H4 (cell line): ENCODE measurements around the gene MAP3K19. TPM values are rescaled to one million over a fixed set of nuclear protein-coding genes. Genes with fewer than 3 reads are reported as not detected.
"Not testable (repeated sequence)": the region's sequence is repeated elsewhere in the genome, so short reads cannot be mapped to it uniquely, and the experiment has no call there.

Source experiments
- DNase-seq: peaks from one replicate; pipeline ENCODE4 v3.0.0-alpha.2; 2015; ENCODE audit warnings: low spot score
- total RNA-seq: library from RNA; depleted of rRNA; stranded (reverse); fragments of >200 nt; shearing (Covaris generic); gene quantifications from 2 replicates; pipeline ENCODE4 v1.2.3, GENCODE V29; 2014

MAP3K19 gene
- total RNA-seq, 1 experiment from 2014 or later, result not detected

GRCh38 chr2:134988994-134989605, 58.1 kb downstream of the MAP3K19 start:
- peak; percentile 23 for DNase-seq

GRCh38 chr2:134985061-134985460, 62.2 kb downstream of the MAP3K19 start:
- no peak for DNase-seq

- no peak for DNase-seq
Measured at GRCh38 chr2:134982603-134983002, 64.6 kb downstream of the MAP3K19 start.

- no peak for DNase-seq
Measured at GRCh38 chr2:134980639-134981038, 66.6 kb downstream of the MAP3K19 start.

GRCh38 chr2:134979221-134979620, 68.0 kb downstream of the MAP3K19 start:
- DNase-seq, result no peak

GRCh38 chr2:134977104-134977503, 70.1 kb downstream of the MAP3K19 start:
- not testable (repeated sequence) for DNase-seq

GRCh38 chr2:134976074-134976702, 71.1 kb downstream of the MAP3K19 start:
- no peak for DNase-seq

- DNase-seq, result no peak
Measured at GRCh38 chr2:134975281-134976009, 71.8 kb downstream of the MAP3K19 start.

- DNase-seq, result no peak
Measured at GRCh38 chr2:134973241-134974138, 73.8 kb downstream of the MAP3K19 start.

GRCh38 chr2:134967166-134967565, 80.1 kb downstream of the MAP3K19 start:
- not testable (repeated sequence) for DNase-seq

GRCh38 chr2:134957477-134957876, 89.8 kb downstream of the MAP3K19 start:
- DNase-seq, result no peak

GRCh38 chr2:134955744-134956143, 91.5 kb downstream of the MAP3K19 start:
- DNase-seq, result no peak

- no peak for DNase-seq
Measured at GRCh38 chr2:134954065-134954464, 93.2 kb downstream of the MAP3K19 start.

- no peak for DNase-seq
Measured at GRCh38 chr2:134952608-134953007, 94.6 kb downstream of the MAP3K19 start.

GRCh38 chr2:134950886-134951285, 96.4 kb downstream of the MAP3K19 start:
- no peak for DNase-seq

- DNase-seq, result no peak
Measured at GRCh38 chr2:134949981-134950708, 97.1 kb downstream of the MAP3K19 start.

- DNase-seq, result no peak
Measured at GRCh38 chr2:134946073-134946472, 101.2 kb downstream of the MAP3K19 start.

GRCh38 chr2:134944975-134945374, 102.3 kb downstream of the MAP3K19 start:
- DNase-seq, result no peak

GRCh38 chr2:134943540-134943939, 103.7 kb downstream of the MAP3K19 start:
- no peak for DNase-seq

GRCh38 chr2:134936691-134937090, 110.6 kb downstream of the MAP3K19 start:
- DNase-seq, result no peak

- no peak for DNase-seq
Measured at GRCh38 chr2:134934641-134935040, 112.6 kb downstream of the MAP3K19 start.
